Liver (tissue), 9 donors: Measurements from ENCODE around the gene DUSP23. TPM values are rescaled to one million over a fixed set of nuclear protein-coding genes. Genes with fewer than 3 reads are reported as not detected.

Experiments
- DNase-seq: peaks from one replicate; pipeline ENCODE4 v3.0.0-alpha.2; 2017; ENCODE audit warnings: low spot score
- H3K27ac ChIP-seq, 2 donors: one replicate each; pipeline ENCODE4 v1.7.0; 2013; ENCODE audit warnings: inconsistent platforms in 2 of 2, low read length in 2 of 2, control low read depth in 1 of 2, low read depth in 1 of 2, mild to moderate bottlenecking in 1 of 2
- H3K27me3 ChIP-seq, 4 donors: one replicate each; pipeline versions ENCODE4 v1.6.1 to v1.7.0; 2013; ENCODE audit warnings: low read length in 3 of 4, inconsistent platforms in 1 of 4, mild to moderate bottlenecking in 1 of 4, moderate library complexity in 1 of 4; ENCODE audit not compliant: control insufficient read depth in 4 of 4, insufficient read depth in 4 of 4
- H3K36me3 ChIP-seq, 4 donors: one replicate each; pipeline versions ENCODE4 v1.6.1 to v1.7.0; 2013; ENCODE audit warnings: low read length in 3 of 4, mild to moderate bottlenecking in 3 of 4, low read depth in 1 of 4, moderate library complexity in 1 of 4; ENCODE audit not compliant: control insufficient read depth in 4 of 4, insufficient read depth in 3 of 4
- H3K4me1 ChIP-seq, 4 donors: one replicate each; pipeline versions ENCODE4 v1.6.1 to v1.7.0; 2013; ENCODE audit warnings: low read length in 3 of 4, mild to moderate bottlenecking in 3 of 4, moderate library complexity in 1 of 4; ENCODE audit not compliant: control insufficient read depth in 4 of 4, insufficient read depth in 4 of 4
- H3K4me3 ChIP-seq, 3 donors: one replicate each; pipeline versions ENCODE4 v1.6.1 to v1.7.0; 2013; ENCODE audit warnings: low read length in 3 of 3, control low read depth in 1 of 3, low read depth in 1 of 3, mild to moderate bottlenecking in 1 of 3
- H3K9ac ChIP-seq, 2 donors: one replicate each; pipeline ENCODE4 v1.7.0; 2013; ENCODE audit warnings: low read length in 2 of 2, mild to moderate bottlenecking in 2 of 2, moderate library complexity in 2 of 2, control low read depth in 1 of 2, low read depth in 1 of 2
- H3K9me3 ChIP-seq, 4 donors: one replicate each; pipeline versions ENCODE4 v1.6.1 to v1.7.0; 2013; ENCODE audit warnings: low read length in 3 of 4; ENCODE audit not compliant: control insufficient read depth in 4 of 4
- CTCF ChIP-seq: fragments of 150-350 bp; IDR thresholded peaks from 2 replicates; pipeline ENCODE4 v1.5.1; 2017; ENCODE audit warnings: improper control_type of control experiment, low read depth, low read length; ENCODE audit not compliant: missing input control
- FOXA2 ChIP-seq: IDR thresholded peaks from 2 replicates; pipeline ENCODE4 v1.6.1; 2016; ENCODE audit warnings: antibody characterized with exemption
- GABPA ChIP-seq, 2 donors: IDR thresholded peaks in 1 of 2; conservative IDR thresholded peaks in 1 of 2; 2 replicates each; pipeline ENCODE4 v1.6.1; 2016; ENCODE audit warnings: antibody characterized with exemption in 2 of 2, mild to moderate bottlenecking in 1 of 2, moderate library complexity in 1 of 2
- HNF4A ChIP-seq, 2 donors: conservative IDR thresholded peaks; 2 replicates each; pipeline ENCODE4 v1.6.1; 2016; ENCODE audit warnings: antibody characterized with exemption in 2 of 2, mild to moderate bottlenecking in 2 of 2
- HNF4G ChIP-seq: IDR thresholded peaks from 2 replicates; pipeline ENCODE4 v1.6.1; 2016; ENCODE audit warnings: antibody characterized with exemption
- JUND ChIP-seq, 2 donors: IDR thresholded peaks; 2 replicates each; pipeline ENCODE4 v1.6.1; 2016; ENCODE audit warnings: antibody characterized with exemption in 2 of 2
- NR2F2 ChIP-seq: IDR thresholded peaks from 2 replicates; pipeline ENCODE4 v1.6.1; 2016; ENCODE audit warnings: antibody characterized with exemption
- RAD21 ChIP-seq, 2 donors: IDR thresholded peaks; 2 replicates each; pipeline ENCODE4 v1.6.1; 2016; ENCODE audit warnings: antibody characterized with exemption in 2 of 2, mild to moderate bottlenecking in 2 of 2
- REST ChIP-seq: IDR thresholded peaks from 2 replicates; pipeline ENCODE4 v1.6.1; 2016; ENCODE audit warnings: antibody characterized with exemption, mild to moderate bottlenecking
- RXRA ChIP-seq, 2 donors: IDR thresholded peaks; 2 replicates each; pipeline ENCODE4 v1.6.1; 2017 to 2018; ENCODE audit warnings: antibody characterized with exemption in 2 of 2, mild to moderate bottlenecking in 1 of 2
- SP1 ChIP-seq: IDR thresholded peaks from 2 replicates; pipeline ENCODE4 v1.6.1; 2018; ENCODE audit warnings: antibody characterized with exemption, mild to moderate bottlenecking
- TAF1 ChIP-seq: conservative IDR thresholded peaks from 2 replicates; pipeline ENCODE4 v1.6.1; 2016; ENCODE audit warnings: antibody characterized with exemption, mild to moderate bottlenecking
- YY1 ChIP-seq: IDR thresholded peaks from 2 replicates; pipeline ENCODE4 v1.6.1; 2016; ENCODE audit warnings: antibody characterized with exemption, mild to moderate bottlenecking
- ZBTB33 ChIP-seq: IDR thresholded peaks from 2 replicates; pipeline ENCODE4 v1.6.1; 2016; ENCODE audit warnings: antibody characterized with exemption
- WGBS: extraction: QIAGEN DNeasy Blood & Tissue Kit; methylation state at CpG from one replicate; pipeline ENCODE4 v1.1.7; 2013; 5-methylcytosine and 5-hydroxymethylcytosine counted together
- polyA plus RNA-seq, 2 donors: library from polyadenylated mRNA; stranded (reverse) in 1 of 2; unstranded in 1 of 2; fragments of 200-250 nt in 1 of 2; fragments of >200 nt in 1 of 2; fragmentation: Nextera tagmentation in 1 of 2; extraction: Ambion mirVana in 1 of 2; gene quantifications; one replicate each; pipeline versions ENCODE4 v1.2.1 to v1.2.3, GENCODE V29; 2013 to 2015
- total RNA-seq, 2 donors: library from RNA; depleted of rRNA; stranded (reverse); fragments of >200 nt; gene quantifications; one replicate each; pipeline ENCODE4 v1.2.3, GENCODE V29; 2014
- TF ChIP-seq, protein P1 (sequence below): IDR thresholded peaks from 2 replicates; pipeline ENCODE4 v1.6.1; 2016; ENCODE audit warnings: antibody characterized with exemption
- TF ChIP-seq, protein P2 (sequence below): IDR thresholded peaks from 2 replicates; pipeline ENCODE4 v1.6.1; 2016; ENCODE audit warnings: antibody characterized with exemption
- donor health status: healthy.
- donor health status: healthy.
- donor health status: healthy.
- donor health status: healthy.
- donor health status: healthy.

The DUSP23 gene
- total and polyA plus RNA-seq, 4 donors: 26.6 to 192 (median 113) TPM

GRCh38 chr1:159791031-159791430 is 10.3 kb downstream of the DUSP23 start:
- no peak overlapping the region for H3K4me3 ChIP-seq
- WGBS: 79% methylated on average over 3 of the region's 3 CpGs
- peaks cover 0 to 7% (median 1%) of the 10 kb centered on the region in 4 donors for H3K4me1 ChIP-seq
- no peak overlapping the region for H3K27ac ChIP-seq
- H3K9ac ChIP-seq: no peak overlapping the region
- DNase-seq: no peak
- H3K27me3 ChIP-seq: no peaks in the 10 kb centered on the region
- H3K36me3 ChIP-seq: no peaks in the 10 kb centered on the region
- TF ChIP-seq REST (no peak), RXRA (IDR thresholded peaks at IDR 0.05) (no peak), NR2F2 (no peak), GABPA (IDR thresholded peaks at IDR 0.05 in 1 of 2, conservative IDR thresholded peaks at IDR 0.05 in 1 of 2) (no peak), TAF1 (no peak), RAD21 (IDR thresholded peaks at IDR 0.05) (no peak), YY1 (no peak), ZBTB33 (no peak), FOXA2 (no peak), CTCF (no peak), SP1 (no peak), JUND (IDR thresholded peaks at IDR 0.05) (no peak), HNF4G (no peak)
- TF ChIP-seq, protein P1, sequence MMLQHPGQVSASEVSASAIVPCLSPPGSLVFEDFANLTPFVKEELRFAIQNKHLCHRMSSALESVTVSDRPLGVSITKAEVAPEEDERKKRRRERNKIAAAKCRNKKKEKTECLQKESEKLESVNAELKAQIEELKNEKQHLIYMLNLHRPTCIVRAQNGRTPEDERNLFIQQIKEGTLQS: no peak
- TF ChIP-seq, protein P2, sequence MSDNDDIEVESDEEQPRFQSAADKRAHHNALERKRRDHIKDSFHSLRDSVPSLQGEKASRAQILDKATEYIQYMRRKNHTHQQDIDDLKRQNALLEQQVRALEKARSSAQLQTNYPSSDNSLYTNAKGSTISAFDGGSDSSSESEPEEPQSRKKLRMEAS: no peak
- no peaks in the 10 kb centered on the region for H3K9me3 ChIP-seq

- WGBS: 28% methylated on average over 3 of the region's 3 CpGs
- Histone ChIP-seq H3K27me3 (peaks cover 0 to 2% (median 0%) of the 10 kb centered on the region in 4 donors), H3K9me3 (no peaks in the 10 kb centered on the region), H3K36me3 (no peaks in the 10 kb centered on the region), H3K9ac (no peak overlapping the region), H3K4me1 (peaks cover 0 to 7% (median 1%) of the 10 kb centered on the region in 4 donors), H3K27ac (no peak overlapping the region), H3K4me3 (no peak overlapping the region)
- no peak for DNase-seq
- TF ChIP-seq HNF4A (conservative IDR thresholded peaks at IDR 0.05) (no peak), TAF1 (no peak), CTCF (no peak), RXRA (IDR thresholded peaks at IDR 0.05) (no peak), HNF4G (no peak), JUND (IDR thresholded peaks at IDR 0.05) (no peak)
These were observed 10.7 kb downstream of the DUSP23 start for GRCh38 chr1:159791461-159791860.
